GM23338 (cell line): ENCODE data around the gene CDH15.

Experiments
- CREB1 ChIP-seq: fragments of 250-450 bp; sonication (Bioruptor Pico); IDR thresholded peaks from 2 replicates; pipeline ENCODE4 v1.5.0; 2020; ENCODE audit warnings: low read depth, mild to moderate bottlenecking, moderate library complexity
- CTCF ChIP-seq, 2 experiments: fragments of 200-600 bp in 1 of 2; sonication (generic) in 1 of 2; conservative IDR thresholded peaks; 2 replicates each; pipeline versions ENCODE4 v1.5.1 to v1.6.1; 2016 to 2017; ENCODE audit warnings: antibody characterized with exemption in 2 of 2, low read depth in 2 of 2, mild to moderate bottlenecking in 2 of 2, moderate library complexity in 1 of 2
- EZH2 ChIP-seq: fragments of 200-600 bp; sonication (generic); IDR thresholded peaks from one replicate; pipeline ENCODE4 v1.8.0; 2017; ENCODE audit warnings: antibody characterized with exemption, mild to moderate bottlenecking, low read depth; ENCODE audit not compliant: unreplicated experiment
- EZH2phosphoT487 ChIP-seq: fragments of 200-600 bp; sonication (generic); IDR thresholded peaks from one replicate; pipeline ENCODE4 v1.8.1; 2018; ENCODE audit warnings: antibody characterized with exemption; ENCODE audit not compliant: unreplicated experiment
- POLR2AphosphoS5 ChIP-seq: IDR thresholded peaks from 2 replicates; pipeline ENCODE4 v1.6.1; 2016; ENCODE audit warnings: antibody characterized with exemption, low read depth
- REST ChIP-seq: IDR thresholded peaks from one replicate; pipeline ENCODE4 v1.6.1; 2018; ENCODE audit warnings: antibody characterized with exemption; ENCODE audit not compliant: unreplicated experiment
- ZNF331 ChIP-seq: fragments of 250-450 bp; sonication (Bioruptor Pico); IDR thresholded peaks from 2 replicates; pipeline ENCODE4 v1.5.0; 2020; ENCODE audit warnings: low read depth, mild to moderate bottlenecking, moderate library complexity

GRCh38 chr16:89147085-89147817 lies 24.3 kb upstream of the CDH15 start:
- TF ChIP-seq POLR2AphosphoS5 (no peak), CTCF (conservative IDR thresholded peaks at IDR 0.05; ENCODE audit: low read depth in 2 of 2) (no peak), REST (no peak), EZH2phosphoT487 (no peak), CREB1 (CRISPR knock-in tag) (no peak), EZH2 (no peak), ZNF331 (CRISPR knock-in tag) (no peak)
